Head of caudate nucleus (tissue), 42 donors: Measurements from ENCODE around the gene CXorf38.

Experiments
- DNase-seq, 42 donors: peaks; one replicate each; pipeline versions ENCODE4 v3.0.0 to v3.0.0-alpha.2; 2020 to 2021; ENCODE audit warnings: mixed read lengths in 7 of 42
- intact Hi-C: fragments of 100-400 bp; cut with DNase I; formaldehyde crosslinking; loops from one replicate; pipeline ENCODE4 v1.15.0; 2022

Gene CXorf38

DNA sequence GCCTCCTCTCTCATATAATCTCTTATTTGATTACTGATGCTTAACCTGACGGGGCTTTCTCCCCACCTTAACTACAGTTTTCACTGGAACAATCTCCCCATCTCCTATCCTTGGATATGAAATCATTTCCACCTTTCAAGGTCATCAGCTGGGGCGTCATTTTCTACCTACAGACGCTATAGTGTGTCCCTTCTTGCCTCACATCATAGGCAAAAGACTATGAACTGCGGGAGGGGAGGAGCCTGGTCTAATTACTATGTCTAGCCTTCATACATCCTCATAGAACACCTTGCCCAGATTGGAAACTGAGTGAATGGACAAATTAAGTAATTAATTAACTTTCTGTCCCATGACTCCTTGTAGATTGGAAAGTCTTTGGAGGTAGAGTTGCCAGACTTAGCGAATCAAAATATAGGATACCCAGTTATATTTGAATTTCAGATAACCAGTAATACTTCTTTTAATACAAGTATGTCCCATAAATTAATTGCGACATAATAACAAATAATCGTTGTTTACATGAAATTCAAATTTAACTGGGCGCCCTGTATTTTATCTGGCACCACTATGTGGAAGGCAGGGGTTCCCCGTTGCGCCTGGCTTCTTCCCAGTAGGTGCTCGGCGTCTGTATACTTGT, 67.3 kb downstream of the CXorf38 start:
- intact Hi-C loops, result no loop called here
- DNase-seq, result no peak

DNA sequence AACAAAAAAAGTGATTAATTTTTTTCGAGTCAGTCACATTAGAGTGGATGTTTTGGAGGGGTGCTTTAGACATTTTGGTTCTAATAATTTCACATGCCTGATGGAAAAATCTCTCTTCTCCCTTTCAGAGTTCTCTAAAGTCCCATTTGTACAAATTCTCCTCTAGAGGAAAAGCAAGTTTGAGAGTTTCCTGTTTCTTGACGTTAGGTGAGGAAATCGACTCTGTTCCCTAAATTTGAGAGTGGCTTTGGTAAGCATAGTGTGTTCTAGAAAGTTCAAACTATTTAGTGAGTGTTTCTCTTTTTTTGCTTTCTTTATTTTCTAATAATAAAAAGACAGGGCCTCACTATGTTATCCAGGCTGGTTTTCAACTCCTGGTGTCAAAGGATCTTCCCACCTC, 68.2 kb downstream of the CXorf38 start:
- intact Hi-C loops, result no loop called here
- DNase-seq, result no peak

DNA sequence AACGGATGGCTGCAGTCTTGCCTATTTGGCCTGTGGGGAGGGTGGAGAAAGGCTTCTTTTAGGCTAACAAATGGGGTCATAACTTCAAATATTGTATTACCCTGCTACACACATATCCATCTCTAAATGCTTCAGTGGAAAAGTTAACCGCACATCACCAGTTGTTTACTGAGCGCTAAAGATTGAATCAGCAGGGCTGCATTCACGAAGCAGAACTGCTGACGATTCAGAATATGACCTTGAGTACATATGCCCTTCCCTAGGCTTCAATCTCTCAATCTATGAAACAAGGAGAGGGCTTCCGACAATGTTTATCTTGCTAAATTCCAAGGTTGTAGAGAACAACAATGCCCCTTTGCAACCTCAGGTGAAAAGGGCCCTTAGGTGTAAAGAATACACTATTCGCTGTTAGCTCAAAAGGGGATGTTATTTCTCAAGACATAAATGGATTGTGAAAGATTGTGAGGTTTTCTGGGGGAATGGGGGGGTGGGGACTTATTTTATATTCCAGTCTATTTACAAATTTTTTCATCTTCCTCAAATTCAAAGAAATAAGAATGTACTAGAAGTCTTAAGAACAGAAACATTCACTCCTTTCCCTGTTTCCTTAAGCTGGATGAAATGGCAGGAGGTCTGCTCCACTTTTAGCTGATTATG, 69.2 kb downstream of the CXorf38 start:
- intact Hi-C loops, result no loop called here

More for the DNA sequence above, 69.2 kb downstream of the CXorf38 start:
- no peak for DNase-seq
